Keratinocyte (primary cell): Measurements from ENCODE around the gene VPS4B. TPM values are rescaled to one million over a fixed set of nuclear protein-coding genes. Genes with fewer than 3 reads are reported as not detected.

Source experiments
- DNase-seq: peaks from one replicate; pipeline ENCODE4 v3.0.0-alpha.2; 2011; ENCODE audit warnings: low read depth, missing footprints, low spot score
- FAIRE-seq: peaks from 2 replicates; lab custom pipeline; 2011; peaks lifted over from hg19 to GRCh38; lab: Jason Lieb, UNC
- H2AFZ ChIP-seq: 2 replicates; pipeline ENCODE4 v1.6.0; 2012; ENCODE audit warnings: low read length, control low read depth, inconsistent platforms; ENCODE audit not compliant: control insufficient read depth
- H3K27ac ChIP-seq: 2 replicates; pipeline ENCODE4 v1.5.1; 2011; ENCODE audit warnings: low read length; ENCODE audit not compliant: control insufficient read depth, insufficient read depth
- H3K27me3 ChIP-seq: 3 replicates; pipeline ENCODE4 v1.6.0; 2011; ENCODE audit warnings: low read length; ENCODE audit not compliant: control insufficient read depth, insufficient read depth; ENCODE audit errors: extremely low read depth
- H3K36me3 ChIP-seq, 2 experiments: 2 replicates in 1 of 2; 3 replicates in 1 of 2; pipeline ENCODE4 v1.5.1; 2011; ENCODE audit warnings: low read length in 2 of 2, mild to moderate bottlenecking in 1 of 2; ENCODE audit not compliant: control insufficient read depth in 2 of 2, insufficient read depth in 2 of 2; ENCODE audit errors: extremely low read depth in 1 of 2
- H3K4me1 ChIP-seq: 3 replicates; pipeline ENCODE4 v1.5.1; 2011; ENCODE audit warnings: low read length; ENCODE audit not compliant: control insufficient read depth, insufficient read depth; ENCODE audit errors: extremely low read depth
- H3K4me2 ChIP-seq: 3 replicates; pipeline ENCODE4 v1.6.0; 2011; ENCODE audit warnings: low read depth, low read length; ENCODE audit not compliant: control insufficient read depth, insufficient read depth; ENCODE audit errors: extremely low read depth
- H3K4me3 ChIP-seq, 3 experiments: fragments of 200-600 bp in 1 of 3; sonication (generic) in 1 of 3; 2 replicates in 2 of 3; 3 replicates in 1 of 3; pipeline ENCODE4 v1.5.1; 2011 to 2016; ENCODE audit warnings: low read length in 3 of 3, mild to moderate bottlenecking in 3 of 3, control low read depth in 2 of 3, inconsistent platforms in 1 of 3, low read depth in 1 of 3, mixed read lengths in 1 of 3, mixed run types in 1 of 3, moderate library complexity in 1 of 3; ENCODE audit not compliant: control insufficient read depth in 2 of 3, insufficient read depth in 2 of 3; ENCODE audit errors: extremely low read depth in 1 of 3
- H3K79me2 ChIP-seq: 2 replicates; pipeline ENCODE4 v1.6.0; 2012; ENCODE audit warnings: low read length; ENCODE audit not compliant: control insufficient read depth, insufficient read depth
- H3K9ac ChIP-seq: 3 replicates; pipeline ENCODE4 v1.6.0; 2011; ENCODE audit warnings: low read length; ENCODE audit not compliant: control insufficient read depth, insufficient read depth; ENCODE audit errors: extremely low read depth
- H3K9me1 ChIP-seq: 3 replicates; pipeline ENCODE4 v1.6.0; 2011; ENCODE audit warnings: low read length; ENCODE audit not compliant: control insufficient read depth, insufficient read depth; ENCODE audit errors: extremely low read depth
- H3K9me3 ChIP-seq: 2 replicates; pipeline ENCODE4 v1.5.1; 2012; ENCODE audit warnings: low read depth, low read length; ENCODE audit not compliant: control insufficient read depth
- H4K20me1 ChIP-seq: 3 replicates; pipeline ENCODE4 v1.6.0; 2011; ENCODE audit warnings: low read length; ENCODE audit not compliant: control insufficient read depth, insufficient read depth; ENCODE audit errors: extremely low read depth
- EZH2 ChIP-seq: IDR thresholded peaks from one replicate; pipeline ENCODE4 v1.6.1; 2012; ENCODE audit warnings: inconsistent platforms, mild to moderate bottlenecking, low read length, moderate library complexity
- dilution Hi-C: fragments of 300-500 bp; cut with MboI; formaldehyde crosslinking; loops from one replicate; pipeline ENCODE4 v1.7.0; 2020; ENCODE audit warnings: low sequenced_read_pairs; ENCODE audit not compliant: extremely low pct_ligation_motif_present
- polyA plus RNA-seq, 5 experiments: library from polyadenylated mRNA; depleted of rRNA in 3 of 5; stranded (reverse) in 3 of 5; stranded (forward) in 1 of 5; unstranded in 1 of 5; fragments of >200 nt; gene quantifications; 1 replicate in 1 of 5; 2 replicates in 3 of 5; 3 replicates in 1 of 5; pipeline versions ENCODE4 v1.2.1 to v1.2.3, GENCODE V29; 2011 to 2012; ENCODE audit warnings: missing spikeins in 2 of 5, low read depth in 1 of 5, low replicate concordance in 1 of 5
- TF ChIP-seq, protein P1 (sequence below), 3 experiments: IDR thresholded peaks in 1 of 3; conservative IDR thresholded peaks in 1 of 3; optimal IDR thresholded peaks in 1 of 3; 2 replicates in 2 of 3; 3 replicates in 1 of 3; pipeline versions ENCODE3 to v1.5.1; 2011; ENCODE audit warnings: low read length in 3 of 3, mild to moderate bottlenecking in 3 of 3, moderate library complexity in 2 of 3, control low read depth in 1 of 3, inconsistent platforms in 1 of 3; ENCODE audit not compliant: insufficient read depth in 2 of 3; ENCODE audit errors: extremely low read depth in 1 of 3

Gene VPS4B
- polyA plus RNA-seq, 1 donor (not counting 4 experiments of a cell fraction or from before 2014, with no cell fraction given): 65.3 TPM

DNA sequence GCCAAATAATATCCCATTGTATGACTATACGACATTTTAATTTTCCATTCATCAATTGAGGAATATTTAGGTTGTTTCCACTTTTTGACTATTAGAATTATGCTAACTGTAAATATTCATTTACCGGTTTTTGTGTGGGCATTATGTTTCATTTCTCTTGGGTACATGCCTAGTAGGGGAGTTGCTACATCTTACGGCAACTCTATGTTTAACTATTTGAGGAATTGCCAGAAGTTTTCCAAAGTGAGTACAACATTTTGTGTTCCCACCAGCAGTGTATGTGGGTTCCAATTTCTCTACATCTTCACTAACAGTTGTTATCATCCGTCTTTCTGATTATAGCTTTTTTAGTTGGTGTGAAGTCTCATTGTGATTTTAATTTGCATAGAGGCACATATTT, 53.7 kb downstream of the VPS4B start:
- no peak for DNase-seq
- no peak overlapping the region for H2AFZ ChIP-seq
- FAIRE-seq: no peak
- no peaks in the 10 kb centered on the region for H4K20me1 ChIP-seq
- no peak overlapping the region for H3K9ac ChIP-seq
- peaks cover 13% of the 10 kb centered on the region for H3K4me1 ChIP-seq
- H3K27ac ChIP-seq: no peak overlapping the region
- no peaks in the 10 kb centered on the region for H3K9me3 ChIP-seq
- no peaks in the 10 kb centered on the region for H3K27me3 ChIP-seq
- no peaks in the 10 kb centered on the region for H3K36me3 ChIP-seq
- H3K9me1 ChIP-seq: no peaks in the 10 kb centered on the region
- H3K79me2 ChIP-seq: peaks cover 32% of the 10 kb centered on the region
- dilution Hi-C loops: no loop called here
- peak overlapping the region; percentile 66 for H3K4me2 ChIP-seq
- H3K4me3 ChIP-seq: no peak overlapping the region
- TF ChIP-seq, protein P1, sequence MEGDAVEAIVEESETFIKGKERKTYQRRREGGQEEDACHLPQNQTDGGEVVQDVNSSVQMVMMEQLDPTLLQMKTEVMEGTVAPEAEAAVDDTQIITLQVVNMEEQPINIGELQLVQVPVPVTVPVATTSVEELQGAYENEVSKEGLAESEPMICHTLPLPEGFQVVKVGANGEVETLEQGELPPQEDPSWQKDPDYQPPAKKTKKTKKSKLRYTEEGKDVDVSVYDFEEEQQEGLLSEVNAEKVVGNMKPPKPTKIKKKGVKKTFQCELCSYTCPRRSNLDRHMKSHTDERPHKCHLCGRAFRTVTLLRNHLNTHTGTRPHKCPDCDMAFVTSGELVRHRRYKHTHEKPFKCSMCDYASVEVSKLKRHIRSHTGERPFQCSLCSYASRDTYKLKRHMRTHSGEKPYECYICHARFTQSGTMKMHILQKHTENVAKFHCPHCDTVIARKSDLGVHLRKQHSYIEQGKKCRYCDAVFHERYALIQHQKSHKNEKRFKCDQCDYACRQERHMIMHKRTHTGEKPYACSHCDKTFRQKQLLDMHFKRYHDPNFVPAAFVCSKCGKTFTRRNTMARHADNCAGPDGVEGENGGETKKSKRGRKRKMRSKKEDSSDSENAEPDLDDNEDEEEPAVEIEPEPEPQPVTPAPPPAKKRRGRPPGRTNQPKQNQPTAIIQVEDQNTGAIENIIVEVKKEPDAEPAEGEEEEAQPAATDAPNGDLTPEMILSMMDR (optimal IDR thresholded peaks at IDR 0.05 in 1 of 3, IDR thresholded peaks at IDR 0.05 in 1 of 3, conservative IDR thresholded peaks at IDR 0.05 in 1 of 3; ENCODE audit: extremely low read depth in 1 of 3, insufficient read depth in 2 of 3, low read length in 3 of 3): no peak
- no peak for TF ChIP-seq EZH2

DNA sequence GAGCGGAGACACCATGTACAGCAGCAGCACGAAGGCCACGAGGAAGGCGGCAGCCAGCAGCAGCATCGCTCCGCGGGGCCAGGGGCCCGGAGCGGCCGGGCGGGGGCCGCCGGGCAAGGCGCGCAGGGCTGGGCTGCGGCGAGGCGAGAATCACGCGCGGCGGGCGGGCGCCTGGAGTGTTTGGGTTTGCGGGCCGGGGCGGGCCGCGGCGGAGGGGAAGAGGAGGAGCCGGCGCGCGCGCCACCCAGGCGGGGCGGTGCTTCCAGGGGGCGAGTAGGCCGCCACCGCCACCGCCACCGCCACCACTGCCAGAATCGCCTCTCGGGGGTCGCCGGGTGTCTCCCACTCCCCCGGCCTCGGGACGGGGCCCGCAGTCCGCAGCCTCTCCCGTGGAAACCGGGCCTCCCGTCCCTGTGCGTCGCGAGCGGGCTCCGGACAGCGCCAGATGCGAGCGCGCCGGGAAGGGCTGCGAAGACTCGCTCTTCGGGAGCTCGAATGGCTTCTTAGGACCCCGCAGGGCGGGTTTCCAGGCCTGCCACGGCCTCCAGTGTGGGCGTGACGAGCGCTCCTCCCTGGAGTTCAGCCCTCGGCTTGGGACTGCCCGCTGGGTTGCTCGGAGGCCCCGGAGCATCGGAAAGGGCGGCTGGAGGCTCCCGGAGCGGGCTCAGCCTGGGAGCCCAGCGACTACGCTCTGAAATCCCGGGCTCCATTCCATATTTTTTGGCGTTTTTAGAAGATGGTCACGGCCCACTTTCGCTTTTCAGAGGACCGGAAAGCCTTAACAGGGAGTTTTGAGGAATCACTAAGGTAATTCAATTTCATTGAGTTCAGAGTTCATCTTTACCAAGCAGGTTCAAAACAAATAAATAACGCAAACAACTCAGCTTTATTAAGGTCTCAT, 55.0 kb downstream of the VPS4B start, which contains the start of gene KDSR:
Gene KDSR (minus strand): TSS at position 154 of the 901 bp plus-strand sequence. CDS start 88 bp downstream, at position 66.
- DNase-seq: peak; percentile 67
- FAIRE-seq: peak; percentile 69
- peak within 1 kb of the TSS; percentile 54 for H3K27ac ChIP-seq

More for the DNA sequence above, 55.0 kb downstream of the VPS4B start, which contains the start of gene KDSR:
- H4K20me1 ChIP-seq: no peaks in the 10 kb centered on the region
- H3K79me2 ChIP-seq: peaks cover 40% of the 10 kb centered on the region
- H2AFZ ChIP-seq: peak within 1 kb of the TSS; percentile 67
- no peaks in the 10 kb centered on the region for H3K9me3 ChIP-seq
- peaks cover 13% of the 10 kb centered on the region for H3K4me1 ChIP-seq
- H3K36me3 ChIP-seq: peaks cover 4 to 6% of the 10 kb centered on the region in 2 experiments
- no peaks in the 10 kb centered on the region for H3K9me1 ChIP-seq
- dilution Hi-C loops: no loop called here
- no peaks in the 10 kb centered on the region for H3K27me3 ChIP-seq
- H3K9ac ChIP-seq: peak within 1 kb of the TSS; percentile 94
- peak within 1 kb of the TSS; percentile 64 to 97 (median 86) for H3K4me3 ChIP-seq
- peak within 1 kb of the TSS; percentile 87 for H3K4me2 ChIP-seq
- no peak for TF ChIP-seq EZH2
- TF ChIP-seq, protein P1 (optimal IDR thresholded peaks at IDR 0.05 in 1 of 3, IDR thresholded peaks at IDR 0.05 in 1 of 3, conservative IDR thresholded peaks at IDR 0.05 in 1 of 3; ENCODE audit: extremely low read depth in 1 of 3, insufficient read depth in 2 of 3, low read length in 3 of 3): no peak
